ENCODE measurements around the gene LETM1.

GRCh38 chr4:1870328-1870577 lies 14.3 kb upstream of the LETM1 start:
- TF ChIP-seq CTCF (IDR thresholded peaks at IDR 0.05) (no peak), POLR2A (IDR thresholded peaks at IDR 0.05) (no peak), EP300 (IDR thresholded peaks at IDR 0.05) (no peak)

Measured in stomach (tissue), 4 donors.